ENCODE data around the gene UBIAD1.

Gene UBIAD1

DNA sequence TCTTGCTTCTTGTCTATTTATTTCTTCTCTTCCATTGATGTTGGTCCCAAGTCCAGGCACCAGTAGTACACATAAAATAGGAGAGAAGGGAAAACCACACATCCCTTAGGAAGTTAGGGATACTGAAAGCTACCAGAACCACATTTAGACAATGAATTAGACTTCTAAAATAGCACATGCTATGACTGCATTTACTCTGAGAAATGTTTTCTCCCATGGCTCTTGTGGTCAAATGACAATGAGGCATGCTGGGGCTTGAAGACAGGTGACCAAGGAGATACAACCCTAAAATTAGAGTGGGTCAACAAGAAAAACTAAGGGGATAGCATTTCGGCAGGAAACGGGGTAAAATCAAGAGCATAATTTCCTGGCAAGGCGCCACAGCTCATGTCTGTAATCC lies 27.8 kb upstream of the UBIAD1 start:
- TF ChIP-seq, protein P1, sequence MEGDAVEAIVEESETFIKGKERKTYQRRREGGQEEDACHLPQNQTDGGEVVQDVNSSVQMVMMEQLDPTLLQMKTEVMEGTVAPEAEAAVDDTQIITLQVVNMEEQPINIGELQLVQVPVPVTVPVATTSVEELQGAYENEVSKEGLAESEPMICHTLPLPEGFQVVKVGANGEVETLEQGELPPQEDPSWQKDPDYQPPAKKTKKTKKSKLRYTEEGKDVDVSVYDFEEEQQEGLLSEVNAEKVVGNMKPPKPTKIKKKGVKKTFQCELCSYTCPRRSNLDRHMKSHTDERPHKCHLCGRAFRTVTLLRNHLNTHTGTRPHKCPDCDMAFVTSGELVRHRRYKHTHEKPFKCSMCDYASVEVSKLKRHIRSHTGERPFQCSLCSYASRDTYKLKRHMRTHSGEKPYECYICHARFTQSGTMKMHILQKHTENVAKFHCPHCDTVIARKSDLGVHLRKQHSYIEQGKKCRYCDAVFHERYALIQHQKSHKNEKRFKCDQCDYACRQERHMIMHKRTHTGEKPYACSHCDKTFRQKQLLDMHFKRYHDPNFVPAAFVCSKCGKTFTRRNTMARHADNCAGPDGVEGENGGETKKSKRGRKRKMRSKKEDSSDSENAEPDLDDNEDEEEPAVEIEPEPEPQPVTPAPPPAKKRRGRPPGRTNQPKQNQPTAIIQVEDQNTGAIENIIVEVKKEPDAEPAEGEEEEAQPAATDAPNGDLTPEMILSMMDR (IDR thresholded peaks at IDR 0.05; ENCODE audit: low read depth, low read length), result no peak
- in situ Hi-C loops (cut with HindIII; ENCODE audit: low sequenced_read_pairs), result no loop called here
- H3K4me3 ChIP-seq (ENCODE audit: low read depth, low read length), result no peak overlapping the region
- no peak for DNase-seq (ENCODE audit: low read depth, low spot score)

DNA sequence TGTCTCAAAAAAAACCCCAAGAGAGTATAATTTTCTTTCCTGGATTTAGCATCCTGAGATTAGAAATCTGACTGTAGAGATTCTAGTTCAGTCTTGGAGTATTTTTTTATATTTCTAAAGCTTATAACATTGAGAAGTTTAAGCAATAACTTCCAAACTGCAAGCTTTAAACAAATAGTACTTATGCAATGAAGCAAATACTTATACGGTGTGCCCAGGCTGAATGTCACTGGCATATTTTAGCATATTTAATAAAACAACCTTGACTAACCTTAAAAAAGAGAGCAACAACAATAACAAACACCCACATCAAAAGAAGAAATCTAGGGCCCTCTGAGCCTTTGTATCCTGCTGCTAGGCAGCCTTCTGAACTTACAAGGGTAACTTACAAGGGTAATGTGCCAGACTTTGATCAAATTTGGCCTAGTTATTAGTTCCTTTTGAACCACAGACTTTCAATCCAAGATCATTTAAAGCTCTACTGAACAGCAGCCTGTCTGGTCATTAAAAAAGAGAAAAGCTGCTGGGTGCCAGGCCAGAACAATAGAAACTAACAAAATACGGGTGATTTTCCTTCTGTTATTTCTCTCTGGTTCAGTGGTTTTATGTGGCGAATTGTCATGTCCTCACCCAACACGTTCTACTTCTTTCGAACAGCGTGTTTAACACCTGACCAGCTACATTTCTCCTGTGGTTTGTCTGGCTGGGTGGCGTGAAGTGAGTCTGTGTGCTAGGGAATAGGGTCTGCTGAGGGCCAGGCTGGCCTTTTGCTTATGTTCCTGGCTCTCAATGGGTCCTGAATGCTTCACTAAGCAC lies 26.9 kb upstream of the UBIAD1 start:
- TF ChIP-seq, protein P1 (IDR thresholded peaks at IDR 0.05; ENCODE audit: low read depth, low read length), result no peak
- DNase-seq (ENCODE audit: low read depth, low spot score), result no peak
- in situ Hi-C loops (cut with HindIII; ENCODE audit: low sequenced_read_pairs), result no loop called here
- no peak overlapping the region for H3K4me3 ChIP-seq (ENCODE audit: low read depth, low read length)

DNA sequence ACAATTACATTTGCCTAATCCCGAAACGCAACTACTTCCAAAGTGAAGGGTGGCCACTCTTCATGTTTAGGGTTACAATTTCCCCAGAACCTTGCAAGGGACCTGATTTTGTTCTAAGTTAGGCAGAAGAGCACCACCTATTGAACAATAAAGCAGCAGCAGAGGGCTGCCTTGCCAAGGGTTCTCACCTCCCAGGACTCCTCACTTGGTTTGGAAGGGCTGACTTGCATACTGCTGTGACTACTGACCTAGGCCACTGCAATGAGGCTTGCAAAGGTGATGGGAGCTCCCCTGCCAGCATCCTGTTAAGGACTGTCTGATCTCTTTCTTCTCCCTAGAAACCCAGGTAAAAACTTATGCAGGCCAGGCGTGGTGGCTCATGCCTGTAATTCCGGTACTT lies 24.8 kb upstream of the UBIAD1 start:
- in situ Hi-C loops (cut with HindIII; ENCODE audit: low sequenced_read_pairs), result no loop called here
- no peak overlapping the region for H3K4me3 ChIP-seq (ENCODE audit: low read depth, low read length)
- DNase-seq (ENCODE audit: low read depth, low spot score), result no peak
- TF ChIP-seq, protein P1 (IDR thresholded peaks at IDR 0.05; ENCODE audit: low read depth, low read length), result no peak

DNA sequence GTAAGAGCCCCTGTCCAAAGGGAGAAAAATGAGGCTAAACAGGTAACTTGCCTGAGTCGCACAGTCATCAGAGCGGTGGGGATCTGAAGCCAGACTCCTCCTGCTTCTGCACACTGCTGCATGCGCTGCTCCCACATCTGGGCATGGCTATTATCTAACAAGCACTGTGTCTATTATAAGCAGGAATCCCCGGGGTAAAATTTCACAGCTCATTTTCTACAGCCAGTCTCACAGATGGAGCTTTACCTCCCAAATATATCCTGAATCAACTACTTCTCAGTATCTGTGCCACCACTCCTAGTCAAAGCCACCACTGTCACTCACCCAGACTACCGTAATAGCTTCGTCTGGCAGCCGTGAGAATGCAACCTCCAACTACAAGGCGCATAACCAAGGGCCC lies 20.5 kb upstream of the UBIAD1 start:
- no peak overlapping the region for H3K4me3 ChIP-seq (ENCODE audit: low read depth, low read length)
- in situ Hi-C loops (cut with HindIII; ENCODE audit: low sequenced_read_pairs), result no loop called here
- no peak for DNase-seq (ENCODE audit: low read depth, low spot score)
- TF ChIP-seq, protein P1 (IDR thresholded peaks at IDR 0.05; ENCODE audit: low read depth, low read length), result no peak

DNA sequence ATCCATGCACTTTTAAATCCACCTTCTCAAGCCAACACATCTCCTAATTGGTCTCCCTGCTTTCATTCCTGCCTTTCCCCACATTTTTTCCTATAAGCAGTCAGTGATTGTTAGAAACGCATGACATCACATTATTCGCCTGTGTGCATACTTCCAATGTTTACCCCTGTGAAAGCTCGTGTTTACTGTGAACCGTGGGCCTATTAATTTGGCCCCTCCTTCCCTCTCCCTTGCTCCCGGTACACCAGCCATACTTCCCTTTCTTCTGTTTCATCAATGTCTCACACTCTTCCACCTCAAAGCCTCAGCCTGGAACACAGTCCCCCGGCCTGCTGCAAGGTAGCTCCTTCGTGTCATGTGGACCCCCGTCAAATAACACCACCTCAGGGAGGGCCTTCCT lies 19.8 kb upstream of the UBIAD1 start:
- in situ Hi-C loops (cut with HindIII; ENCODE audit: low sequenced_read_pairs), result no loop called here
- H3K4me3 ChIP-seq (ENCODE audit: low read depth, low read length), result no peak overlapping the region
- no peak for DNase-seq (ENCODE audit: low read depth, low spot score)
- TF ChIP-seq, protein P1 (IDR thresholded peaks at IDR 0.05; ENCODE audit: low read depth, low read length), result no peak

DNA sequence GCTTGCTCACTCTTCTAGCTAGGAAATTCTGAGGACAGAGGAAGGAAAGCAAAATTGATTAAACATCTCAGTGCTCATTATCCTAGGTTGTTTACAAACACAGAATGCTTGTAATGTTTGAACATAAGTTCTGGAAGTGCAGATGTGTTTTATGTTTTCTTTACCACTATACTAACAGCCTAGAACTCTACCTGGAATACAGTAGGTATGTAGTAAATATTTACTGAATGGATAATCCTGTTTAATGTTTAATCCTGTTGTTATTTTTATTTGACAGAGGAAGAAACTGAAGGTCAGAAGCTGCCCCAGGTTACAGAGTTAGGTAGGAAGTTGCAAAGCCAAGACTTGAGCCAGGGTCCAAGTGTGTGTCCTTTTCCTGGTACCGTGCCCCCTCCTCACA lies 16.7 kb upstream of the UBIAD1 start:
- H3K4me3 ChIP-seq (ENCODE audit: low read depth, low read length), result no peak overlapping the region
- no peak for DNase-seq (ENCODE audit: low read depth, low spot score)
- TF ChIP-seq, protein P1 (IDR thresholded peaks at IDR 0.05; ENCODE audit: low read depth, low read length), result no peak
- in situ Hi-C loops (cut with HindIII; ENCODE audit: low sequenced_read_pairs), result no loop called here

Measured in astrocyte of the spinal cord (primary cell).